Ovary (tissue), 3 donors: ENCODE data around the gene BPIFB4.

Source experiments
- EP300 ChIP-seq: sonication (generic); formaldehyde crosslinking; IDR thresholded peaks from one replicate; pipeline ENCODE4 v1.6.1; 2017; ENCODE audit warnings: antibody characterized with exemption
- POLR2A ChIP-seq: fragments of 450-650 bp; IDR thresholded peaks from one replicate; pipeline ENCODE4 v1.6.1; 2017; ENCODE audit warnings: antibody characterized with exemption, mild to moderate bottlenecking, moderate library complexity
- TF ChIP-seq, protein P1 (sequence below), 3 donors: fragments of 450-650 bp in 2 of 3; fragments of 200-600 bp in 1 of 3; IDR thresholded peaks; one replicate each; pipeline versions ENCODE4 v1.5.1 to v1.8.0; 2016 to 2022; ENCODE audit warnings: antibody characterized with exemption in 3 of 3, mild to moderate bottlenecking in 1 of 3
- donor health status: DM: no; HTN: no; CAD: no.

GRCh38 chr20:33120934-33121333 lies 41.5 kb downstream of the BPIFB4 start:
- TF ChIP-seq, protein P1, sequence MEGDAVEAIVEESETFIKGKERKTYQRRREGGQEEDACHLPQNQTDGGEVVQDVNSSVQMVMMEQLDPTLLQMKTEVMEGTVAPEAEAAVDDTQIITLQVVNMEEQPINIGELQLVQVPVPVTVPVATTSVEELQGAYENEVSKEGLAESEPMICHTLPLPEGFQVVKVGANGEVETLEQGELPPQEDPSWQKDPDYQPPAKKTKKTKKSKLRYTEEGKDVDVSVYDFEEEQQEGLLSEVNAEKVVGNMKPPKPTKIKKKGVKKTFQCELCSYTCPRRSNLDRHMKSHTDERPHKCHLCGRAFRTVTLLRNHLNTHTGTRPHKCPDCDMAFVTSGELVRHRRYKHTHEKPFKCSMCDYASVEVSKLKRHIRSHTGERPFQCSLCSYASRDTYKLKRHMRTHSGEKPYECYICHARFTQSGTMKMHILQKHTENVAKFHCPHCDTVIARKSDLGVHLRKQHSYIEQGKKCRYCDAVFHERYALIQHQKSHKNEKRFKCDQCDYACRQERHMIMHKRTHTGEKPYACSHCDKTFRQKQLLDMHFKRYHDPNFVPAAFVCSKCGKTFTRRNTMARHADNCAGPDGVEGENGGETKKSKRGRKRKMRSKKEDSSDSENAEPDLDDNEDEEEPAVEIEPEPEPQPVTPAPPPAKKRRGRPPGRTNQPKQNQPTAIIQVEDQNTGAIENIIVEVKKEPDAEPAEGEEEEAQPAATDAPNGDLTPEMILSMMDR (IDR thresholded peaks at IDR 0.05), result no peak
- TF ChIP-seq POLR2A (no peak), EP300 (no peak)
